ENCODE results near the gene GRIN2B.

GRIN2B gene

GRCh38 chr12:13956060-13956590 is 25.3 kb downstream of the GRIN2B start:
- no peak for DNase-seq

GRCh38 chr12:13952096-13952495 is 29.3 kb downstream of the GRIN2B start:
- DNase-seq, result no peak

GRCh38 chr12:13950502-13950901 is 30.9 kb downstream of the GRIN2B start:
- DNase-seq, result no peak

GRCh38 chr12:13948621-13949020 is 32.8 kb downstream of the GRIN2B start:
- no peak for DNase-seq

GRCh38 chr12:13947276-13947946 is 34.0 kb downstream of the GRIN2B start:
- DNase-seq, result no peak

- no peak for DNase-seq
These were observed 35.8 kb downstream of the GRIN2B start for GRCh38 chr12:13945641-13946040.

GRCh38 chr12:13945236-13945635 is 36.2 kb downstream of the GRIN2B start:
- no peak for DNase-seq

- DNase-seq, result no peak
These were observed 38.6 kb downstream of the GRIN2B start for GRCh38 chr12:13942826-13943225.

- DNase-seq, result peak; percentile 1
These were observed 39.8 kb downstream of the GRIN2B start for GRCh38 chr12:13941258-13942249.

GRCh38 chr12:13940335-13940865 is 41.0 kb downstream of the GRIN2B start:
- no peak for DNase-seq

- no peak for DNase-seq
These were observed 43.7 kb downstream of the GRIN2B start for GRCh38 chr12:13937735-13938134.

GRCh38 chr12:13935169-13935568 is 46.2 kb downstream of the GRIN2B start:
- no peak for DNase-seq

All from KG1 (cell line).